ENCODE data around the gene SLC4A4. TPM values are rescaled to one million over a fixed set of nuclear protein-coding genes. Genes with fewer than 3 reads are reported as not detected.

Gene SLC4A4
- total RNA-seq, 6 experiments from 2014 or later = 19.1 to 29.8 (median 25.0) TPM

DNA sequence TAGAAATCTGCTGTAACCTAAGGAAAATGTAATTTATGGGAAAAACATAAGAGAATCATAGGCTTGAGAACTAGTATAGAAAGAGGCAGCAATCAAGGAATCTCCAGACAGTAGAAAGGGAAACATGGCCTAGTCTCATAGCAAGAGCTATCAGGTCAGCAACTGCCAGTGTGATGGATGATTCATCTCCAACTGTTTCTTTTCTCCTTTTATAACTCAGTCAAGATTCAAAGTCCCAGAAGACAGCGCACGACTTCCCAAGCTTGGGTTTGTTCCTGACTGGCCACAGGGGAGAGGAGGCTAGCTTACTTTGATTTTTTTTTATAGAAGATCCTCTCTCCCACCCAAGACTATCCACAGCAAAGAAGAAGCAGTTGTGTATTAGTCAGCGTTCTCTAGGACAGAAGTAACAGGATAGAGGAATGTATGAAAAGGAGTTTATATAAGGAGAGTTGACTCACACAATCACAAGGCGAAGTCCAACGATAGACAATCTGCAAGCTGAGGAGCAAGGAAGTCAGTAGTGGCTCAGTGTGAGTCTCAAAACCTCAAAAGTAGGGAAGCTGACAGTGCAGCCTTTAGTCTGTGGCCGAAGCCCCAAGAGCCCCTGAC, 263.6 kb downstream of the SLC4A4 start:
- Mint-ChIP-seq H3K27ac (no peak overlapping the region), H3K4me3 (no peak overlapping the region), H3K4me1 (ENCODE audit: low read depth) (no peaks in the 10 kb centered on the region; the same call in 1 of the 2 replicates), H3K9me3 (peaks cover 5% of the 10 kb centered on the region), H3K27me3 (ENCODE audit: insufficient read depth) (peaks cover 14% of the 10 kb centered on the region), H3K36me3 (ENCODE audit: low read depth) (peaks cover 4% of the 10 kb centered on the region; the same call in 1 of the 2 replicates)
- TF ChIP-seq, protein P1, sequence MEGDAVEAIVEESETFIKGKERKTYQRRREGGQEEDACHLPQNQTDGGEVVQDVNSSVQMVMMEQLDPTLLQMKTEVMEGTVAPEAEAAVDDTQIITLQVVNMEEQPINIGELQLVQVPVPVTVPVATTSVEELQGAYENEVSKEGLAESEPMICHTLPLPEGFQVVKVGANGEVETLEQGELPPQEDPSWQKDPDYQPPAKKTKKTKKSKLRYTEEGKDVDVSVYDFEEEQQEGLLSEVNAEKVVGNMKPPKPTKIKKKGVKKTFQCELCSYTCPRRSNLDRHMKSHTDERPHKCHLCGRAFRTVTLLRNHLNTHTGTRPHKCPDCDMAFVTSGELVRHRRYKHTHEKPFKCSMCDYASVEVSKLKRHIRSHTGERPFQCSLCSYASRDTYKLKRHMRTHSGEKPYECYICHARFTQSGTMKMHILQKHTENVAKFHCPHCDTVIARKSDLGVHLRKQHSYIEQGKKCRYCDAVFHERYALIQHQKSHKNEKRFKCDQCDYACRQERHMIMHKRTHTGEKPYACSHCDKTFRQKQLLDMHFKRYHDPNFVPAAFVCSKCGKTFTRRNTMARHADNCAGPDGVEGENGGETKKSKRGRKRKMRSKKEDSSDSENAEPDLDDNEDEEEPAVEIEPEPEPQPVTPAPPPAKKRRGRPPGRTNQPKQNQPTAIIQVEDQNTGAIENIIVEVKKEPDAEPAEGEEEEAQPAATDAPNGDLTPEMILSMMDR (IDR thresholded peaks at IDR 0.05) = no peak
- peak; percentile 2 for DNase-seq

DNA sequence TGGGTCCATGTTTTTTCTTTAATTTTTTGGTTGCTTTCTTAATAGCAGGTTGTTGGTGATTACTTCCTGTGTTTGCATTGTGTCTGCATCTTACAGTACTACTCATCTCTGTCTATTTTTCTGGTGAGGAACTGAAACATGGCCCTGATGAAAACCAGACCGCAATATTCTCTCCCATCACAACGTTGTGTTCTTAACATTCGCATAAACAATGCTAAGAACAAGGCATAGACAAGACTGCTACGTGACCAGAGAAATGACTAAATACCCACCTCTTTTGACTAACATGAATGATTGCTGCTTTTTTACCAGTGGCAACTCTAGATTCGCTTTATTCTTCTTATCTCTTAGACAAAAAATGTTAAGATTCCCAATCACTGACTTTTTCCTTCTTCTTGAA, 266.0 kb downstream of the SLC4A4 start:
- Mint-ChIP-seq H3K27ac (no peak overlapping the region), H3K4me3 (no peak overlapping the region), H3K9me3 (peaks cover 11% of the 10 kb centered on the region), H3K4me1 (ENCODE audit: low read depth) (peaks cover 7% of the 10 kb centered on the region), H3K27me3 (ENCODE audit: insufficient read depth) (peaks cover 10% of the 10 kb centered on the region), H3K36me3 (ENCODE audit: low read depth) (peaks cover 8% of the 10 kb centered on the region; the same call in 1 of the 2 replicates)
- TF ChIP-seq, protein P1 (IDR thresholded peaks at IDR 0.05) = no peak
- DNase-seq = no peak

DNA sequence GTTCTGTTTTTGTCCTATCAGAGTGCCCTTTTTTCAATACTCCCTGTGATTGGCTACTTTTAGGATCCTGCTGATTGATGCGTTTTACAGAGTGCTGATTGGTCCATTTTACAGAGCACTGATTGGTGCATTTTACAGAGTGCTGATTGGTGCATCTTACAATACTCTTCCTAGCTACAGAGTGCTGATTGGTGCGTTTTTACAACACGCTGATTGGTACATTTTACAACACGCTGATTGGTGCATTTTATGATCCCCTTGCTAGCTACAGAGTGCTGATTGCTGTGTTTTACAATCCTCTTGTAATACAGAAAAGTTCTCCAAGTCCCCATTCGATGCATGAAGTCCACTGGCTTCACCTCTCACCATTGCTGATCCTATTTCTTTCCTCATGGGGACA, 268.3 kb downstream of the SLC4A4 start:
- Mint-ChIP-seq H3K4me3 (no peak overlapping the region), H3K9me3 (peaks cover 11% of the 10 kb centered on the region), H3K4me1 (ENCODE audit: low read depth) (peaks cover 7% of the 10 kb centered on the region), H3K27ac (no peak overlapping the region), H3K36me3 (ENCODE audit: low read depth) (peaks cover 8% of the 10 kb centered on the region; the same call in 1 of the 2 replicates), H3K27me3 (ENCODE audit: insufficient read depth) (peaks cover 14% of the 10 kb centered on the region)
- no peak for DNase-seq
- TF ChIP-seq, protein P1 (IDR thresholded peaks at IDR 0.05) = no peak

DNA sequence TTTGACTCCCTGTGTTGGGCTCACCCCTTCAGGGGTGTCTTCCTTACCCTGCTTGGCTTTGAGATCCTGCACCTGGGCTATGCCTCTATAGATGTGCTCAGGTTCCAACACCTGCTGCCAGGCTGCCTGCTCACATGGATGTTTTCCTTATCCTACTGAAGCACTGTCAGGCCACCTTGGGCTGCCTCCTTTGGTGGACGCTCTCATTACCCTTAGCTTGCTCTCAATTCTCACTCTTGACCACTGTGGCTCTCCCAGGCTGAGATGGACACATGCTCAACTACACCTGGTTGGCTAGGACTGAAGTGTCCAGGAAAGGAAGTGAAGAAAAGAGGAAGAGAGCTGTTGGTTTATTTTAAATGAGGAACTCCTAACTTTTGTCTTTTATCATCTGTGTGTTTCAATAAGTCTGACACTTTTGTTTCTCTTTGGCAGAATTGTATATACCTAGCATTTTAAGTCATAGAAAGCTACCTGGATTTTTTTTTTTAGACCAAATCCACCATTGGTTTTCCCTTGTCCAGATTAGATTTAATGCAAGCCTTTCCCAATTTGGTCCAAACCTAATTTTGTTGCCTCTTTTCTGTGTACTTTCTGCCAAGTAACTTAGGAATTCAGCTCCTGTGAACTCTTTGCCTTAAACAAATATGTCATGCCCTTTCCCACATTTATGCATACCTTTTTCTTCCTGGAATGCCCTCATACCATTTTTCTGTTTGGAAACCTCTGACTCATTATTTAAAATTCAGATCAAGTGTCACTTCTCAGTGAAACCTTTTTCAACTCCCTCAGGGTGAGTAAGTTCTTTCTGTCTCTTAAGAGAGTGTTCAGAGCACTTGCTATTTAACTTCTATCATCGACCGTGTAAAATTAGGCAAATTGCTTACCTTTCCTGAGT, 269.2 kb downstream of the SLC4A4 start:
- Mint-ChIP-seq H3K9me3 (peaks cover 11% of the 10 kb centered on the region), H3K36me3 (ENCODE audit: low read depth) (peaks cover 8% of the 10 kb centered on the region; the same call in 1 of the 2 replicates), H3K4me1 (ENCODE audit: low read depth) (peaks cover 7% of the 10 kb centered on the region), H3K4me3 (no peak overlapping the region), H3K27me3 (ENCODE audit: insufficient read depth) (peaks cover 10% of the 10 kb centered on the region), H3K27ac (no peak overlapping the region)
- peak; percentile 2 for DNase-seq
- TF ChIP-seq, protein P1 (IDR thresholded peaks at IDR 0.05) = no peak

DNA sequence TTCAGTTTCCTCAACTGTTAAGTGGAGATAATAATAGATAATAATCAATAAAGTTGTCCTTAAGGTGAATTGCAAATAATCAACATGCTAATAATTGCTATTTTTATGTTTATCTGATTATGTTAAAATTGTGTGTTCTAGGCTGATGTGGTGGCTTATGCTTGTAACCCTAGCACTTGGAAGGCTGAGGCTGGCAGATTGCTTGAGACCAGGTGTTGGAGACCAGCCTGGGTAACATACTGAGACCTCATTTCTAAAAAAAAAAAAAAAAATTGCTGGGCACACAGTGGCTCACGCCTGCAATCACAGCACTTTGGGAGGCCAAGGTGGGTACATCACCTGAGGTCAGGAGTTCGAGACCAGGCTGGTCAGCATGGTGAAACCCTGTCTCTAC, 269.9 kb downstream of the SLC4A4 start:
- Mint-ChIP-seq H3K27ac (no peak overlapping the region), H3K27me3 (ENCODE audit: insufficient read depth) (peaks cover 10% of the 10 kb centered on the region), H3K36me3 (ENCODE audit: low read depth) (peaks cover 8% of the 10 kb centered on the region; the same call in 1 of the 2 replicates), H3K4me3 (no peak overlapping the region), H3K4me1 (ENCODE audit: low read depth) (peaks cover 7% of the 10 kb centered on the region), H3K9me3 (peaks cover 11% of the 10 kb centered on the region)
- TF ChIP-seq, protein P1 (IDR thresholded peaks at IDR 0.05) = no peak
- no peak for DNase-seq

All from HFFc6 (cell line).